Omental fat pad (tissue), 4 donors: ENCODE data around the gene RRP12. TPM values are rescaled to one million over a fixed set of nuclear protein-coding genes. Genes with fewer than 3 reads are reported as not detected.
A peak's percentile ranks its signal among the peaks of the same experiment; 100 is the strongest.

Source experiments
- ATAC-seq: fragments of 150-250 bp; one replicate; pipeline ENCODE4 v1.9.1; 2016; ENCODE audit warnings: mild to moderate bottlenecking, moderate library complexity; ENCODE audit not compliant: low FRiP score
- DNase-seq: peaks from one replicate; pipeline ENCODE4 v3.0.0-alpha.2; 2019; ENCODE audit warnings: low spot score
- total RNA-seq, 4 donors: library from RNA; depleted of rRNA; stranded (reverse); fragments of >200 nt; gene quantifications; one replicate each; pipeline ENCODE4 v1.1.0, GENCODE V29; 2016
- TF ChIP-seq, protein P1 (sequence below), 3 donors: fragments of 450-650 bp; IDR thresholded peaks; one replicate each; pipeline ENCODE4 v1.5.1; 2016 to 2017; ENCODE audit warnings: antibody characterized with exemption in 3 of 3, mild to moderate bottlenecking in 3 of 3, moderate library complexity in 2 of 3

The RRP12 gene
- total RNA-seq, 4 donors from 2014 or later, result 14.2 to 89.3 (median 18.7) TPM

- DNase-seq (no peak), ATAC-seq (no peak)
- TF ChIP-seq, protein P1, sequence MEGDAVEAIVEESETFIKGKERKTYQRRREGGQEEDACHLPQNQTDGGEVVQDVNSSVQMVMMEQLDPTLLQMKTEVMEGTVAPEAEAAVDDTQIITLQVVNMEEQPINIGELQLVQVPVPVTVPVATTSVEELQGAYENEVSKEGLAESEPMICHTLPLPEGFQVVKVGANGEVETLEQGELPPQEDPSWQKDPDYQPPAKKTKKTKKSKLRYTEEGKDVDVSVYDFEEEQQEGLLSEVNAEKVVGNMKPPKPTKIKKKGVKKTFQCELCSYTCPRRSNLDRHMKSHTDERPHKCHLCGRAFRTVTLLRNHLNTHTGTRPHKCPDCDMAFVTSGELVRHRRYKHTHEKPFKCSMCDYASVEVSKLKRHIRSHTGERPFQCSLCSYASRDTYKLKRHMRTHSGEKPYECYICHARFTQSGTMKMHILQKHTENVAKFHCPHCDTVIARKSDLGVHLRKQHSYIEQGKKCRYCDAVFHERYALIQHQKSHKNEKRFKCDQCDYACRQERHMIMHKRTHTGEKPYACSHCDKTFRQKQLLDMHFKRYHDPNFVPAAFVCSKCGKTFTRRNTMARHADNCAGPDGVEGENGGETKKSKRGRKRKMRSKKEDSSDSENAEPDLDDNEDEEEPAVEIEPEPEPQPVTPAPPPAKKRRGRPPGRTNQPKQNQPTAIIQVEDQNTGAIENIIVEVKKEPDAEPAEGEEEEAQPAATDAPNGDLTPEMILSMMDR (IDR thresholded peaks at IDR 0.05), result no peak
Observed at GRCh38 chr10:97360705-97361536, 40.2 kb downstream of the RRP12 start.

DNA sequence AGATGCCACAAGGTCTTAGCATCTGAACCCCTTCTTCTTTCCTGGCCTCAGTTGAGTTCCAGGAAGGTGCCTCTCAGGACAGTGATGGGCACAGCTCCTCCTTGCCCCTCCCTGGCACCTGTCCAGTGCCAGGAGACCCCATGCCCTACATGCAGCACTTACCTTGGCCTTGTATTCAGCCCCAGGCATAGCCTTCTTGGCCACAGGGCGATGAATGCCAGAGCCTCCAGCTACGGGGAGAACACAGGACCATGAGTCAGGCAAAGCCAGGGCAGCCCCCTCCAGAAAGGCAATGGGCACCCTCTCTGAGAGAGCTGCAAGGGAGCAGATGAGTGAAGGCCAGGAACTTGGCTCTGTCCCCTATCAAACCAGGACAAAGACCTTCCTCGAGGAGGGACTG is 42.4 kb downstream of the RRP12 start:
- TF ChIP-seq, protein P1 (IDR thresholded peaks at IDR 0.05), result no peak
- no peak for DNase-seq
- ATAC-seq, result no peak

GRCh38 chr10:97358349-97358748 is 42.8 kb downstream of the RRP12 start:
- no peak for ATAC-seq
- DNase-seq, result no peak
- TF ChIP-seq, protein P1 (IDR thresholded peaks at IDR 0.05), result no peak

DNA sequence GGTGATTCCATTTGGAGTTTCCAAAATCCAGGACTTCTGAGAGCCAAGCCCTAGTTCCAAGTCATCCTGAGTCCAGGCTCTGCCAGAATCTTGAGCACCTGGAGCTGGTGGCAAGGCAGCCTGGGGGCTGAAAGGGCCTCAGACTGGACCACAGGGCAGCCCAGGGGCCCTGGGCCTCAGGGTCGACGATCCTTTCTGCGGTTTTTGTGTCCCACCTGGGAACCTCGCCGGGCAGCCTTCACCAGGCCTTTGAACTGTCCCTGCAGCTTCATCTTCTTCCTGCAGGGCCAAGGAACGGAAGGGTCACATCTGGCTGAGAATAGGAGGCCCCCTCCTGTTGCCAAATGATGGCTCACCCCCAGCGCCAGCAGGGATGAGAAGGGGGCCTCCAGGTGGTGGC is 44.2 kb downstream of the RRP12 start:
- TF ChIP-seq, protein P1 (IDR thresholded peaks at IDR 0.05), result no peak
- DNase-seq, result no peak
- no peak for ATAC-seq

DNA sequence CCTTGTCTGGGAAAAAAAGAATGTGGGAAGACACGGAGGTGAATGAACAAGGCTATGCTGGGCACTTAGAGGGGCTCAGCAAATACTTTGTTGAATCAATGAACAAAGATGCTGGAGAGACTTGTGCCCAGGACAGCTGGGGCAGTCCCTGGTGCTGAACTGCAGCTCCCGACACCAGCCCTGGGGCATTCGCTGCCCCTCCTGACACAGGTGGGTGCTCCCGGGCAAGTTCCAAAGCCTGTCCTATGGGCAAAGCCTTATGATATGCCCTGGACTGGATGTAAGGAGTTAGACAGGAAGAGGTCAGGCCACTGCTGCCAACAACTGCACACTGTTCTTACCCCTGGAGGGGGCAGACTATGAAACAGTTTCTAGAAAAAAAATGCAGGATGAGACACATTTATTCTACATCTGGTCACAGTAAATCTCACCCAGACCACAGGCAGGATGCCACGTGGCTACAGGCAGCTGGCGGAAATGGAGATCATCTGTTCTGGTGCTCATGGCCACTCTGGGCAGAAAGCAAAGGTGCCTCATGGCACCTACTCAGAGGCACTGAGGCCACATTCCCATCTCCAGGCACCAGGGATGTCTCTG is 44.7 kb downstream of the RRP12 start:
- no peak for ATAC-seq
- no peak for DNase-seq
- TF ChIP-seq, protein P1 (IDR thresholded peaks at IDR 0.05), result no peak

DNA sequence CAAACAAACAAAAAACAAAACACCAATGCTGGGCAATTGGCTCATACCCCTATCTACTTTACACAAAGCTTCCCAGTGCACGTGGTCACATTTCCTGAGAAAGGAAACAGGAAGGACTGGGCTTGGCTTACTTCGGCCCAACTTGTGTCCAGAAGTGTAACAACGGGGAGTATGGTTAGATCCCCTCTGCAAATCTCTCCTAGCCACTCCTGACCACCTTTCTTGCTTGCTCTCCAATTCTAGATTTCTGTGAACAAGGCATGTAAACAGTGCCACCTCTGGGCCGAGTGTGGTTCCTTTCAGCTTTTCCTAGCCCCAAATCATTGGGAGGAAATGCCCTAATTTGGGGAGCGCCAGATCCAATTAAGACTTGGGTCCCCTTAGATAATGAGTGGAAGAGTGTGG is 45.6 kb downstream of the RRP12 start:
- TF ChIP-seq, protein P1 (IDR thresholded peaks at IDR 0.05), result peak in 1 of 3 donors; percentile 23
- ATAC-seq, result no peak
- DNase-seq, result no peak

- no peak for ATAC-seq
- no peak for DNase-seq
- TF ChIP-seq, protein P1 (IDR thresholded peaks at IDR 0.05), result no peak
Observed at GRCh38 chr10:97353945-97354344, 47.2 kb downstream of the RRP12 start.
